Heart left ventricle (tissue), 16 donors: Measurements from ENCODE around the gene EFHD2. TPM values are rescaled to one million over a fixed set of nuclear protein-coding genes. Genes with fewer than 3 reads are reported as not detected.
A peak's percentile ranks its signal among the peaks of the same experiment; 100 is the strongest.

Source experiments
- ATAC-seq, 4 donors: fragments of 200-7000 bp; cut with Tn5 transposase; one replicate each; pipeline ENCODE4 v1.9.1; 2020 to 2022; ENCODE audit warnings: moderate library complexity in 4 of 4, mild to moderate bottlenecking in 3 of 4, moderate number of reproducible peaks in 1 of 4
- DNase-seq, 5 donors: peaks; one replicate each; pipeline ENCODE4 v3.0.0-alpha.2; 2020
- H3K27ac ChIP-seq, 12 donors: fragments of 200-600 bp; sonication (generic) in 4 of 12; one replicate each; pipeline versions ENCODE4 v1.5.0 to v1.8.0; 2016 to 2022; ENCODE audit warnings: mild to moderate bottlenecking in 2 of 12
- H3K27me3 ChIP-seq, 9 donors: fragments of 200-600 bp; sonication (generic) in 2 of 9; one replicate each; pipeline versions ENCODE4 v1.5.1 to v1.8.0; 2016 to 2022; ENCODE audit warnings: mild to moderate bottlenecking in 3 of 9
- H3K36me3 ChIP-seq, 9 donors: fragments of 200-600 bp; sonication (generic) in 2 of 9; one replicate each; pipeline versions ENCODE4 v1.5.0 to v1.8.0; 2018 to 2022; ENCODE audit warnings: mild to moderate bottlenecking in 2 of 9
- H3K4me1 ChIP-seq, 12 donors: fragments of 200-600 bp; sonication (generic) in 4 of 12; one replicate each; pipeline versions ENCODE4 v1.5.0 to v1.8.0; 2016 to 2022; ENCODE audit warnings: mild to moderate bottlenecking in 3 of 12
- H3K4me3 ChIP-seq, 12 donors: fragments of 200-600 bp; sonication (generic) in 4 of 12; one replicate each; pipeline versions ENCODE4 v1.5.0 to v1.8.0; 2017 to 2022; ENCODE audit warnings: mild to moderate bottlenecking in 9 of 12, moderate library complexity in 4 of 12
- H3K9me3 ChIP-seq, 12 donors: fragments of 200-600 bp; sonication (generic) in 4 of 12; one replicate each; pipeline versions ENCODE4 v1.5.0 to v1.8.0; 2016 to 2022; ENCODE audit warnings: mild to moderate bottlenecking in 1 of 12
- POLR2A ChIP-seq, 2 donors: fragments of 450-650 bp; IDR thresholded peaks; one replicate each; pipeline ENCODE4 v1.6.1; 2017; ENCODE audit warnings: antibody characterized with exemption in 2 of 2, mild to moderate bottlenecking in 2 of 2, moderate library complexity in 2 of 2
- WGBS, 4 donors: extraction: QIAGEN DNeasy Blood & Tissue Kit in 2 of 4; methylation state at CpG; one replicate each; pipeline versions ENCODE4 v1.1.5 to v1.1.7; 2013 to 2018; 5-methylcytosine and 5-hydroxymethylcytosine counted together
- intact Hi-C, 10 donors: fragments of 100-400 bp; cut with DNase I; formaldehyde crosslinking; loops; one replicate each; pipeline versions ENCODE4 v1.11.1 to v1.14.2; 2022
- polyA plus RNA-seq, 2 donors: library from polyadenylated mRNA; stranded (reverse); fragments of 200-250 nt; gene quantifications; one replicate each; pipeline ENCODE4 v1.2.3, GENCODE V29; 2013
- total RNA-seq, 9 donors: library from RNA; depleted of rRNA in 2 of 9; stranded (reverse); fragments of >200 nt in 2 of 9; fragmentation: NEBNext Ultra II Directional in 3 of 9; extraction: Animal tissue kit (Norgen Biotek cat#: 25700) in 3 of 9; gene quantifications; one replicate each; pipeline versions ENCODE4 v1.1.0 to v1.2.4, GENCODE V29; 2016 to 2023
- TF ChIP-seq, protein P1 (sequence below), 12 donors: fragments of 200-600 bp; sonication (generic) in 4 of 12; IDR thresholded peaks; one replicate each; pipeline versions ENCODE4 v1.5.0 to v1.8.0; 2018 to 2022; ENCODE audit warnings: antibody characterized with exemption in 12 of 12, mild to moderate bottlenecking in 5 of 12
- donor health status: ischemic (EF 13 %, LVEDD 7.1; RV severe dilation, severe dysfunction).
- donor health status: healthy with polysubstance abuse.
- donor health status: DM: no; HTN: yes; CAD: no.
- donor health status: DM: no; HTN: no; CAD: no.
- donor health status: ischemic (EF 25% LVEDD 6.9; RV normal size, moderate dysfunction).
- donor health status: ischemic (EF 25% LVEDD 5.7; RV mildly dilated, moderate dysfunction).
- donor health status: healthy.
- donor health status: DM: yes; HTN: yes; CAD: no.
- donor health status: ischemic (EF 35%, LVEDD 5.7; RV mildly dilated, moderate dysfunction).
- donor health status: nonischemic (EF 11% LVEDD 7.7; RV severe dilation, severe dysfunction).
- donor health status: DM: yes; HTN: yes; CAD: no.
- donor health status: PGD.
- donor health status: ischemic (EF 29% LVEDD 5.4; RV normal size, mild dysfunction).
- donor health status: nonischemic (EF 23%, LVEDD 6.1; RV moderate dilation, normal function).

The EFHD2 gene
- total and polyA plus RNA-seq, 11 donors = 11.2 to 52.2 (median 15.8) TPM

- 69 to 74% (median 71%) methylated on average over 18 of the region's 18 CpGs for WGBS, 4 donors
- H3K4me1 ChIP-seq = peaks cover 0 to 92% (median 53%) of the 10 kb centered on the region in 12 donors
- ATAC-seq (peak in 3 of 4 donors; percentile 34 to 66 (median 53)), DNase-seq (peak in 3 of 5 donors; percentile 50 to 67 (median 62))
- intact Hi-C loops = loop anchor here in 1 of 10 donors (10.0 kb wide), 1 partner anchor 282 kb away; no protein-coding TSS in a partner anchor
- no peaks in the 10 kb centered on the region for H3K27me3 ChIP-seq
- H3K9me3 ChIP-seq = no peaks in the 10 kb centered on the region
- peak overlapping the region; percentile 13 to 90 (median 78) for H3K27ac ChIP-seq
- peaks cover 0 to 22% (median 0%) of the 10 kb centered on the region in 9 donors for H3K36me3 ChIP-seq
- TF ChIP-seq POLR2A (IDR thresholded peaks at IDR 0.05) = no peak
- TF ChIP-seq, protein P1, sequence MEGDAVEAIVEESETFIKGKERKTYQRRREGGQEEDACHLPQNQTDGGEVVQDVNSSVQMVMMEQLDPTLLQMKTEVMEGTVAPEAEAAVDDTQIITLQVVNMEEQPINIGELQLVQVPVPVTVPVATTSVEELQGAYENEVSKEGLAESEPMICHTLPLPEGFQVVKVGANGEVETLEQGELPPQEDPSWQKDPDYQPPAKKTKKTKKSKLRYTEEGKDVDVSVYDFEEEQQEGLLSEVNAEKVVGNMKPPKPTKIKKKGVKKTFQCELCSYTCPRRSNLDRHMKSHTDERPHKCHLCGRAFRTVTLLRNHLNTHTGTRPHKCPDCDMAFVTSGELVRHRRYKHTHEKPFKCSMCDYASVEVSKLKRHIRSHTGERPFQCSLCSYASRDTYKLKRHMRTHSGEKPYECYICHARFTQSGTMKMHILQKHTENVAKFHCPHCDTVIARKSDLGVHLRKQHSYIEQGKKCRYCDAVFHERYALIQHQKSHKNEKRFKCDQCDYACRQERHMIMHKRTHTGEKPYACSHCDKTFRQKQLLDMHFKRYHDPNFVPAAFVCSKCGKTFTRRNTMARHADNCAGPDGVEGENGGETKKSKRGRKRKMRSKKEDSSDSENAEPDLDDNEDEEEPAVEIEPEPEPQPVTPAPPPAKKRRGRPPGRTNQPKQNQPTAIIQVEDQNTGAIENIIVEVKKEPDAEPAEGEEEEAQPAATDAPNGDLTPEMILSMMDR (IDR thresholded peaks at IDR 0.05) = no peak
- peak overlapping the region in 1 of 12 donors; percentile 33 for H3K4me3 ChIP-seq
These were observed 7.6 kb downstream of the EFHD2 start for GRCh38 chr1:15417059-15417934.

DNA sequence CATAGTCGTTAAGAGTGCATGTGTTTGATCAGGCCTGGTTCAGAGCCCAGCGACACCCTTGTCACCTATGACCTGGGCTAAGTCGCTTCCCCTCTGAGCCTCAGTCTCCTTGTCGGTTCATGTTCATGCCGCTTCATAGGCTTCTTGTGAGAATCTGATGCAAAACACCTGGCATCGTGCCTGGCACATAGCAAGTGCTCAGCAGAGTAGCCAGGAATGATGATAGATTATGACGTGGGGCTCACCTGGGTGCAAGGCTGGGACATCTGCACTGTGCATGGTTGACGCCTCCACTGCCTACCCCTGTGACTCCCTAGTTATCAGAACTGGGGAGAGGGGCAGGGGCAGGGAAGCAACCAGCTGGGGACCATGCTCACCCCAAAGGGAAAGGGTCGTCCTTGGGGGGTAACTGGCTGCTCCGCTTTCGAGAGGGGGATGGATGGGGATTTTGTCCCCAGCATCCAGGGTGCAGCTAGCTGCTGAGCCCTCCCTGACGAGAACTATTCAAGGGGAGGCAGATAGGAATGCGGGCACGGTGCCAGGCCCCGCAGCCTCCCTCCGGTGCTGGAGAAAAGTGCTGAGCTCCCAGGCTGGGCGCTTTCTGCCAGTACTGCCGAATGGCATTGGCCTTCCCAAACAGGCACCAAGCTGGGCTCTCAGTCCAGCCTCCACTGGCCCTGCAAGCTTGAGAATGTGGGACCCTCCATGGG, 9.3 kb downstream of the EFHD2 start:
- intact Hi-C loops = loop anchor here in 1 of 10 donors (10.0 kb wide), 1 partner anchor 284 kb away; no protein-coding TSS in a partner anchor
- peak overlapping the region in 3 of 12 donors; percentile 22 to 36 (median 30) for H3K27ac ChIP-seq
- H3K4me1 ChIP-seq = peaks cover 0 to 84% (median 42%) of the 10 kb centered on the region in 12 donors

DNA sequence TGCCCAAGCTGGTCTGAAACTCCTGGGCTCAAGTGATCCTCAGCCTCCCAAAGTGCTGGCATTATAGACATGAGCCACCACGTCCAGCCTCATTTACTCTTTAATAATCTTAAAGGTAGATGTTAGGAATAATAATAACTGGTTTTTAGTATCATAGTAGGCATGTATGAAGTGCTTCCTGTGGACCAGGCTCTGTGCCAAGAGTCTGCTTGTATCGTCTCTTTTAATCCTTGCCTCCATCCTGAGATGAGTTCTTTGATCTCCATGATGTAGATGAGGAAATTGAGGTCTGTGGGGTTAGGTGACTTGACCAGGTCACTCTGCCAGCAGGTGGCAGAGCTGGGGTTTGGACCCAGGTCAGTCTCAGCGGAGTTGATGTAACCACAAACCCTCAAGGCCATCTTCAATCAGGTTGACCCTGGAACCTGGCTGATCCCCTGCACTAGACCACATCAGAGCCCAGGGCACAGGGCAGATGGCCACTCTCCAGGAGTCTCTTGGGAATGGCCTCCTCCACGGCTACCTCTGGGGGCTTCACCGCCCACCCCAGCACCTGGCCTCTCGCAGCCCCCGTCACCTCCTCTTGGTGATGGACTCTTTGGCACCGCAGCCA, 11.3 kb downstream of the EFHD2 start:
- intact Hi-C loops = loop anchor here in 2 of 10 donors (10.0 kb wide), 2 partner anchors 266 to 276 kb away; partner anchors contain the start of gene TMEM51 (in 1 of the 2)
- TF ChIP-seq POLR2A (IDR thresholded peaks at IDR 0.05) = no peak
- Histone ChIP-seq H3K27ac (no peak overlapping the region), H3K4me3 (no peak overlapping the region), H3K36me3 (peaks cover 0 to 22% (median 0%) of the 10 kb centered on the region in 9 donors), H3K4me1 (peaks cover 0 to 66% (median 28%) of the 10 kb centered on the region in 12 donors), H3K9me3 (no peaks in the 10 kb centered on the region), H3K27me3 (no peaks in the 10 kb centered on the region)
- DNase-seq (no peak), ATAC-seq (no peak)
- WGBS, 4 donors = 79 to 90% (median 86%) methylated on average over 6 to 8 of the region's 8 CpGs

More for the DNA sequence above, 9.3 kb downstream of the EFHD2 start:
- H3K36me3 ChIP-seq = peaks cover 0 to 25% (median 0%) of the 10 kb centered on the region in 9 donors
- H3K4me3 ChIP-seq = no peak overlapping the region
- H3K27me3 ChIP-seq = no peaks in the 10 kb centered on the region
- H3K9me3 ChIP-seq = no peaks in the 10 kb centered on the region
- WGBS, 4 donors = 64 to 72% (median 69%) methylated on average over 17 to 18 of the region's 18 CpGs
- DNase-seq (no peak), ATAC-seq (no peak)
- TF ChIP-seq POLR2A (IDR thresholded peaks at IDR 0.05) = no peak
- TF ChIP-seq, protein P1 (IDR thresholded peaks at IDR 0.05) = no peak

GRCh38 chr1:15422871-15423270, 13.2 kb downstream of the EFHD2 start:
- no peaks in the 10 kb centered on the region for H3K9me3 ChIP-seq
- intact Hi-C loops = loop anchor here in 2 of 10 donors (10.0 kb wide), 2 partner anchors 268 to 278 kb away; partner anchors contain the start of gene TMEM51 (in 1 of the 2)
- no peak overlapping the region for H3K27ac ChIP-seq
- H3K4me3 ChIP-seq = no peak overlapping the region
- peaks cover 0 to 64% (median 20%) of the 10 kb centered on the region in 12 donors for H3K4me1 ChIP-seq
- peak in 1 of 4 donors; percentile 12 for ATAC-seq
- no peaks in the 10 kb centered on the region for H3K27me3 ChIP-seq
- WGBS, 4 donors = 94 to 99% (median 98%) methylated on average over 4 to 8 of the region's 8 CpGs
- TF ChIP-seq POLR2A (IDR thresholded peaks at IDR 0.05) = no peak
- TF ChIP-seq, protein P1 (IDR thresholded peaks at IDR 0.05) = no peak
- H3K36me3 ChIP-seq = peaks cover 0 to 39% (median 4%) of the 10 kb centered on the region in 9 donors
- no peak for DNase-seq
